Lower leg skin (tissue), 4 donors: ENCODE measurements around the gene ERICH2. TPM values are rescaled to one million over a fixed set of nuclear protein-coding genes. Genes with fewer than 3 reads are reported as not detected.

Experiments
- DNase-seq, 2 donors: peaks; one replicate each; pipeline ENCODE4 v3.0.0-alpha.2; 2019; ENCODE audit warnings: low spot score in 2 of 2
- H3K4me3 ChIP-seq: fragments of 200-600 bp; sonication (generic); 2 replicates; pipeline ENCODE4 v1.5.1; 2017; ENCODE audit warnings: mild to moderate bottlenecking, low read depth; ENCODE audit not compliant: poor library complexity, severe bottlenecking
- POLR2A ChIP-seq, 2 donors: fragments of 450-650 bp; IDR thresholded peaks; one replicate each; pipeline ENCODE4 v1.6.1; 2016 to 2017; ENCODE audit warnings: antibody characterized with exemption in 2 of 2, mild to moderate bottlenecking in 1 of 2, moderate library complexity in 1 of 2
- WGBS, 2 donors: methylation state at CpG; one replicate each; pipeline ENCODE4 v1.1.5; 2018; 5-methylcytosine and 5-hydroxymethylcytosine counted together
- intact Hi-C: fragments of 100-400 bp; cut with DNase I; formaldehyde crosslinking; loops from one replicate; pipeline ENCODE4 v1.15.0; 2023; ENCODE audit warnings: low total_unique reads
- total RNA-seq, 4 donors: library from RNA; depleted of rRNA; stranded (reverse); fragments of >200 nt; gene quantifications; one replicate each; pipeline ENCODE4 v1.1.0, GENCODE V29; 2016
- TF ChIP-seq, protein P1 (sequence below), 3 donors: fragments of 450-650 bp; IDR thresholded peaks; one replicate each; pipeline ENCODE4 v1.5.1; 2016; ENCODE audit warnings: antibody characterized with exemption in 3 of 3, mild to moderate bottlenecking in 3 of 3, moderate library complexity in 2 of 3

ERICH2 gene
- total RNA-seq, 4 donors from 2014 or later: 0.58 TPM; not detected in 3

DNA sequence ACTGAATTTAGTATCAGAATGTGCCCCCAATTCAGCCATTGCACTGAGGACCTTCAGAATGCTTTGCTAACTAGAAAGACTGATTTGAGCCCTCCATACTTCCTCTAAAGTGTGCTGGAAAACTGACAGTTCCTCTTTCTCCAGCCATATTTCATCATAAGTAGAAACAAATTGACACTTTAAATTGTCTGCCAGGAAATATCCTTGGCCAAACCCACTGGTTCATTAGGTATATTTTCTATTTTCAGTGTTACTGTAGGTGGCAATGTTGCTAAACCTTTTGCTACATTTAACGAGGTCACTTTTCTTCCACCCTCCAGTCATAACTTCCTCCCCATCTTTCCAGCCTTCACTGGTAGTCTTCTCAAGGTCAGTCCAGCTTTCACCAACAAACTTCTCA is 33.5 kb upstream of the ERICH2 start:
- no peak overlapping the region for H3K4me3 ChIP-seq
- no peak for DNase-seq
- 48 to 54% methylated on average over 1 of the region's 1 CpG for WGBS, 2 donors
- intact Hi-C loops: no loop called here
- TF ChIP-seq, protein P1, sequence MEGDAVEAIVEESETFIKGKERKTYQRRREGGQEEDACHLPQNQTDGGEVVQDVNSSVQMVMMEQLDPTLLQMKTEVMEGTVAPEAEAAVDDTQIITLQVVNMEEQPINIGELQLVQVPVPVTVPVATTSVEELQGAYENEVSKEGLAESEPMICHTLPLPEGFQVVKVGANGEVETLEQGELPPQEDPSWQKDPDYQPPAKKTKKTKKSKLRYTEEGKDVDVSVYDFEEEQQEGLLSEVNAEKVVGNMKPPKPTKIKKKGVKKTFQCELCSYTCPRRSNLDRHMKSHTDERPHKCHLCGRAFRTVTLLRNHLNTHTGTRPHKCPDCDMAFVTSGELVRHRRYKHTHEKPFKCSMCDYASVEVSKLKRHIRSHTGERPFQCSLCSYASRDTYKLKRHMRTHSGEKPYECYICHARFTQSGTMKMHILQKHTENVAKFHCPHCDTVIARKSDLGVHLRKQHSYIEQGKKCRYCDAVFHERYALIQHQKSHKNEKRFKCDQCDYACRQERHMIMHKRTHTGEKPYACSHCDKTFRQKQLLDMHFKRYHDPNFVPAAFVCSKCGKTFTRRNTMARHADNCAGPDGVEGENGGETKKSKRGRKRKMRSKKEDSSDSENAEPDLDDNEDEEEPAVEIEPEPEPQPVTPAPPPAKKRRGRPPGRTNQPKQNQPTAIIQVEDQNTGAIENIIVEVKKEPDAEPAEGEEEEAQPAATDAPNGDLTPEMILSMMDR (IDR thresholded peaks at IDR 0.05): no peak
- no peak for TF ChIP-seq POLR2A (IDR thresholded peaks at IDR 0.05)

DNA sequence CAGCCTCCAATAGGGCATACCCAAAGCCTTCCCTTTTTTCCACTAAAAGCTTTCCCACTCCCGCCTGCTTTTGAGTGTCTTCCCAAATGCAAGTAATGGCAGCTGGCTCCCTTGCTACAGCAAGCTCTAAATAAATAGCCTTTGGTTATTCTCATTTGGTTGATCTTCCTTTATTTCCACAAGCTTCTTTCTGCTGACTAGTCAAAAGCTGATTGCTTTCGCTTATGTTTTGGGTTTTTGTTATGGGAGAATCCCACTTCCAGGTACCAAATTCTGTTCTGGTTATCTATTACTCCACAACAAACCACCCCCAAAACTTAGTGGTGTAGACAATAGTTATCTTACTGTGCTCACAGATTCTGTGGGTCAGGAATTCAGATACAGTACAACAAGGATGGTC is 32.8 kb upstream of the ERICH2 start:
- WGBS, 2 donors: 96 to 98% methylated on average over 2 of the region's 2 CpGs
- intact Hi-C loops: no loop called here
- TF ChIP-seq POLR2A (IDR thresholded peaks at IDR 0.05): no peak
- TF ChIP-seq, protein P1 (IDR thresholded peaks at IDR 0.05): no peak
- DNase-seq: no peak
- H3K4me3 ChIP-seq: no peak overlapping the region

DNA sequence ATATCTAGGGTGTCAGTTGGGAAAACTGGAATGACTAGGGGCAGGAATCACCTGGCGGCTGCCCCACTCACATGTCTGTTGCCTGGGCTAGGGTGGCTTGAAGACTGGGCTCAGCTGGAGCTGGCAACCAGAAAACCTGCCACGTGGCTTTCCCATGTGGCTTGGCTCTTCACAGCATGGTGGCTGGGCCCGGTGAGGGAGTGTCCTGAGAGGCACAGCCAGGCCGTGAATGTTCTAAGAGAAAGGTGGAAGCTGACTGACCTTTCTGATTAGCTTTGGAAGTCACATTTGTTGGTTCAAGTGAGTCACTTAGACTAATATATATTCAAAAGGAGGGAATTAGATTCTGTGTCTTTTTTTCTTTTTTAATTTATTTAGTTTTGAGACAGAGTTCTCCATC is 32.4 kb upstream of the ERICH2 start:
- no peak for TF ChIP-seq POLR2A (IDR thresholded peaks at IDR 0.05)
- TF ChIP-seq, protein P1 (IDR thresholded peaks at IDR 0.05): no peak
- DNase-seq: no peak
- no peak overlapping the region for H3K4me3 ChIP-seq
- intact Hi-C loops: no loop called here
- 86 to 95% methylated on average over 4 of the region's 4 CpGs for WGBS, 2 donors

DNA sequence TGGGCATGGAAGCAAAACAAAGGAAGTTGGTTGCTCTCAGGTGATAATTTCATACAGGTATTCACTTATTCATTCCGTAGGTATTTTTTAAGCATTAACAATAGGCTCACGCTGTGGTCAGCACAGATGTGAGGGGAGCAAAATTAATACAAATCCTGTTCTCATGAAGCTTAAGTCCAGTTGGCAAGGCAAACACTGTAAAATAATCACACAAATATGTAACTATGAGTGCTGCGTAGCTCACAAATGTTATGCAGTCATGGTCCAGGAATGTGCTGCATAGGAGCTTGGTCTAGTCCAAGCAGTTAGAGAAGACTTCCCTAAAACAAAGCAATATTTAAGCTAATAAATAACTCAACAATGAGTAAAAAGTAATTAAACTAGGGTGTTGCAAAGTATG is 31.1 kb upstream of the ERICH2 start:
- DNase-seq: no peak
- H3K4me3 ChIP-seq: no peak overlapping the region
- intact Hi-C loops: no loop called here
- TF ChIP-seq, protein P1 (IDR thresholded peaks at IDR 0.05): no peak
- 55 to 63% methylated on average over 3 of the region's 3 CpGs for WGBS, 2 donors

DNA sequence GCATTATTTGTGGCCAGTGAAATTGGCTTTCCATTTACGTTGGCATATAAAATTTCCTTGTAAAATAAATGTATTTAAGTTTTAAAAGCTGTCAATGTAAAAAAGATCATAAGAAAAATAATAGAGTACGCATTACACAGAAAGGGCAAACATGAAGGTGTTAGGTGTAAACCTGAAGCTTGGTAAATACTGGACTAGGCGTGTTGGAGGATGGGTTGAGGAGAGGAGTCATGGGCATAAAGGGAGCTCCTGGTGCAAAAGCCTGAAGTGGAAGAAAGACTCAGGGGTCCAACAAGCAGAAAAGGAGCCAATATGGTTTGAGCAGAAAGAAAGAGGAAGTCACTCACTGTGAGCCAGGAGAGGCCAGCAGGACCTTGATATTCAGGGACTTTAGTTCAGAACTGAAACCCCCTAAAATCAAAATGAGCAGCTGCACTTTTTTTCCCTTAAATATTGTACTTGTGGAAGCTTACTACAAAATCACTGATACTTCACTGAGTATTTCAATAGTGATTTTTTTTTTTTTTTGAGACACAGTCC is 30.6 kb upstream of the ERICH2 start:
- WGBS, 2 donors: 86 to 87% methylated on average over 3 of the region's 3 CpGs
- intact Hi-C loops: no loop called here
- H3K4me3 ChIP-seq: no peak overlapping the region
- TF ChIP-seq, protein P1 (IDR thresholded peaks at IDR 0.05): no peak
- no peak for TF ChIP-seq POLR2A (IDR thresholded peaks at IDR 0.05)
- no peak for DNase-seq

DNA sequence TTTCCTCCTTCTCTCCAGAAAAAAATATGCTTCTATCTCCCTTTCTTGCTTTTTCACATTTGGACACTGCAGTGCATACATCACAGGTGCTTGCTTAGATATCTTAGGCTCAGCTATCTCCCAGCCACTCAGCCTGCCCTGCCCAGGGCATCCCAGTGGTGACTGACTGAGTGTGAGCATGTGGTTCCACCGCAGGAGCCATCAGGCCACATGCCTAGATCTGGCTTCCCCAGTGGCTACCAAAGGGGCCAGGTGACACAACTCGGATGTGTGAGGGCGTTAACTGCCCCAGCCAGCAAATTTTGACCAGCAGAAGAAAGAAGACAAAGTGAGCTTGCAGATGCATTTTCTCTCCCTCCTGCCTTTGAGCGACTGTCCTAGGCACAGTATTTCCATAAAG is 29.5 kb upstream of the ERICH2 start:
- DNase-seq: no peak
- TF ChIP-seq POLR2A (IDR thresholded peaks at IDR 0.05): no peak
- TF ChIP-seq, protein P1 (IDR thresholded peaks at IDR 0.05): no peak
- no peak overlapping the region for H3K4me3 ChIP-seq
- 82 to 88% methylated on average over 4 of the region's 4 CpGs for WGBS, 2 donors
- intact Hi-C loops: no loop called here
